EL (cell line): ENCODE measurements around the gene ZDHHC21.
"Not testable (repeated sequence)": the region's sequence is repeated elsewhere in the genome, so short reads cannot be mapped to it uniquely, and the experiment has no call there.

Experiments used
- DNase-seq: peaks from one replicate; pipeline ENCODE4 v3.0.0-alpha.2; 2016

ZDHHC21 gene, protein sequence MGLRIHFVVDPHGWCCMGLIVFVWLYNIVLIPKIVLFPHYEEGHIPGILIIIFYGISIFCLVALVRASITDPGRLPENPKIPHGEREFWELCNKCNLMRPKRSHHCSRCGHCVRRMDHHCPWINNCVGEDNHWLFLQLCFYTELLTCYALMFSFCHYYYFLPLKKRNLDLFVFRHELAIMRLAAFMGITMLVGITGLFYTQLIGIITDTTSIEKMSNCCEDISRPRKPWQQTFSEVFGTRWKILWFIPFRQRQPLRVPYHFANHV

DNA sequence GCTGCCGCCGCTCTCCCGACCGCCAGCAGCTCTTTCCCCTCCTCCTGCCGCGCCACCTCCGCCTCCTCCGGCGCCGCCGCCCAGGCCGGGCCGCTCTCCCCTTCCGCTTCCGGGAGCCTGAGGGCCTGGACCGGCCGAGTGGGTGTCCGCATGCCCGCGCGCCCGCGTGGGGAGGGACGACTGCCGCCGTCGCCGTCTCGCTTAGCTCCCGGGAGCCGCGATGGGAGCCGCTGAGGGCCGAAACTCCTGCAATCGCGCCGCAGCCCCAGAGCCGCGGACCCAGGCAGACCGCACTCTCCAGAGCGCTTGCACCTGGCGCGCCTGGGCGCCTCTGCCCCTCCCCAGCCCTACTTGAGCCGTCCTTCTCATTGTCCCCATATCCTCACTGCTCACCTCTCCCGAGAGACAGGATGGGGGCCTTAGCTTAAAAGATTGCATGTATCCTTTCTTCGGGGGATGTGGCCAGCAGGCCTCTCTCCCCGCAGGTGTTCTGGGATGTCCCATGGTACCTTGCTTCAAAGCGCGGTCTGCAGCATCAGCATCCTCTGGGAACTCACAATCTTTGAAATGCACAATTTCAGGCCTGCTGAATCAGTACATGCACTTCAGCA is at the start of gene ZDHHC21:
Gene ZDHHC21 (minus strand): TSS at position 182 of the 611 bp plus-strand sequence. CDS start 19,092 bp downstream, outside the sequence.
- peak; percentile 62 for DNase-seq

DNA sequence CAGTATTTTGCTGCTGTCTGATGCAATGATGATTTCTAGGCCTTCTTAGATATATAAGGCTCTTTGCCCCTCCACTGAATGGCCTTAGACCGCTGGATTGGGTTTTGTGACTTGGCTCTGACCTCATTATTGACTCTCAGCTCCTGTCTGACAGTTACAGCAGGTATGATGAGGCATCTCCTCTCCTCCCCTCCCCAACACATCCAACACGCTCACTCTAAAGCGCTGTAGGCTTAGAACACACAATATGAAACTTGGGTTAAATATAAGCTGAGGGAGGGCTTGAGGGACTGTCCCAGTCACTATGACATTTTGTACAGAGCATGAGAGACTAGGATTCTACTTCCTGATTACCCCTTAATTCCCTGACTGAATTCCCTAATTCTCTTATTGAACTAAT is 48.1 kb upstream of the ZDHHC21 start:
- DNase-seq: no peak

DNA sequence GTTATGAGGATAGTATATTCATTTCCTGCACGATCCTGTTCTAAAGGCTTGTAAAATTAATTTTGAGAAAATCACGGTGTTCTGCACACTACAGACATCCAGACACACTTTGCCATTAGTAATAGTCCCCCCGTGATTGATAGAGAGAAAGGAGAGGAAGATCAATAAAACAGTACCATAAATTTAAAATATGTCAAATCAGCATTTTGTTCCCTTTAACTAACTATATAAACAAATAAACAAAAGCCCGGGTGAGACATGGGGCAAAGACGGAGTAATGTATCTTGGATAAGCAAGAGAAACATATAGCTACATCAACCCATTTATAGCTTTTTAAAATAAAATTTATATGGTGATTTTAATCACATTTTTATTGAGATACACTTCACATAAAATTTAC is 39.9 kb upstream of the ZDHHC21 start:
- DNase-seq: no peak

DNA sequence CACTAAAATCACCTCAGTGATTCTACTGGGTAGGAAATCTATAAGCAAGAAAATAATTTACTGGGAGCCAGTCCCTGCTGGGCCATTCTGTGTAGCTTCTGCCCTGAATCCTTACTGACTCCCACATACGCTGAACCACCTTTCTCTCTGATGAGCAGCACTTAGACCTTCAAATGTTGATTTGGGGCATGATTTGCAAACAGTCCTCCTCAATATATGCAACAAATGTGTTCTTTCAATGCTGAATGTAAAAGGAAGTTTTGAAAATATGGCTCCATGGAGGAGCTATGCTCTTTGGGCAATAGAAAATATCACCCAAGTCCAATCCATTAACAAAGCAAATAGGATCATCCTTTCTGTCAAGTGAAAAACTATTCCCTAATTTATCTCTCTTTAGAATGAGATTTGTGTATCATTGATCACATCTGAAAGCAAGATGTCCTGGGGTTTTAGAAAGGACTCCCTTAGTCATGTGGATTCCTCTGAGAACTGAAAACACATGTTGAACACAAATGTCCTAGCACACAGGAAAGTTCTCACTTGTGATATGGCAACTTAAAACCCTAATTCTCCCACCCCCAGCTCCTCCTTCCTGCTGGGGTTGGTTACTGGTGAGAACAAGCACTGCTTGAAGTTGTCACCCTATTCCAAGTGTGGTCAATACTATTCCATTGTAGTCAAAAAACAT is 38.2 kb upstream of the ZDHHC21 start:
- DNase-seq: no peak

DNA sequence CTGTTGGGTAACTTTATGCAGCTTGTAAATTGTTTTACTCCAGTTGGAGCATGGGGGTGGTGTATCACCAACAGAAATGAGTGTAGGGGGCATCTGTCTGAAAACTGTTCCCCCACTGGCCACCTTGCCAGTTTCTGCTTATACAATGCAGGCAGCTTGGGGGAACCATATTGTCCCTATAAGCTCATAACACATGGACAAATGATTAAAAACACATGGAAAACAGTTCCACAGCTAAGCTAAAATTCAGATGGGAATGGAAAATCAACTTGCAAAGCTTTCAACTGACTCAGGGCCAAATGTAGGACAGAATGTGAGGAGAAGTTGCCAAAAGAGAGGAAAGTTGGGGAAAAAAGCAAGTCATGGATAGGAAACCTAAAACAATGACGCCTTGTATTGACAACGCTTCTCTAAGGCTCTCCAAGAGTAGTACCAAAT is 37.2 kb upstream of the ZDHHC21 start:
- DNase-seq: no peak

DNA sequence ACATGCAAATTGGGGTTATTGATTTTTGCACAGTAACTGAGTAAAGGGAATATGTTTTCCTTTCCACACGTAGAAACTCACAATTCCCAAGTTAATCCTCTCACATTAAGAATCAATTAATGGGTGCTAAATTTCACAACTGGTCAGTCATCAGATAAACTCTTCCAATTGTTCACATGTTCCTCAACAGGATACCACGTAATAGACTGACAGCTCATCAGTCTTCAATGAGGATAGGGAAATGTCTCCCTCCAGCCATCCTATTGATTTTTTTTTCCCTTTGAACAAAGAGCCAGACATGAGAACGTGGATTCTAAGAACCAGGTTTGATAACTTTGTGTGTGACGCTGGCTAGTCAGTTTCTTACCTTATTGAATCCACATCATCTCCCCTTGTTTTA is 30.1 kb upstream of the ZDHHC21 start:
- no peak for DNase-seq

DNA sequence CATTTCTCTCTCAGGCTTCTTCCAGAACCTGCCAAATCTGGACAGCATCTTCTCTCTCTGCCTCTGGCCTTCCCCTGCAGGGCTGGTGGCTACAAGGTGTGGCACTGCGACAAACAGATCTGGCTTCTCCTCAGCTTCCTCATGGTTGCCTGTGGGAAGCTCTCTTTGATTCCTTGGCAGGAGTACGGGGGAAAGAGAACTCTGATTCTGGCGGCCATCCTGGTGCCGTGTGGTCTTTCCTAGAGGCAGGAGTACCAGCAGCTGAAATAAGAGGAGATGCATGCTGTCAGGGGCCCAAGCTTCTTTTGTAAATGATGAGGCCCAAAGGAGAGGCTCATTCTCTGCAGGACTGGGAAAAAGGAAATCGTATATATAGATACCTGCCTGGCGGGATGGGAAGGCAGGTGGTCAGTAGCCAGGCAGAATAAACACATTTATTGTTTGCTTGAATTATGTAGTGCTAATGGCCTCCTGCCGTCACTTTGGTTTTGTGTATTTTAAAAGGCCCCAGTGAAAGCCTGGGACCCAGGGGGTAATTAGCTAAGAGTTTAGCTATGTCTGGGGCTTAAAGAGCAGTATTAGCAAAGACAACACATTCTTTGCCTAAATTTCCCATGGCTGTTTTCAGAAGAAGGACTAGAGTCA is 29.3 kb upstream of the ZDHHC21 start, which contains the start of gene CER1:
Gene CER1 (minus strand): TSS at position 343 of the 645 bp plus-strand sequence. CDS start 61 bp downstream, at position 282.
- DNase-seq: no peak

DNA sequence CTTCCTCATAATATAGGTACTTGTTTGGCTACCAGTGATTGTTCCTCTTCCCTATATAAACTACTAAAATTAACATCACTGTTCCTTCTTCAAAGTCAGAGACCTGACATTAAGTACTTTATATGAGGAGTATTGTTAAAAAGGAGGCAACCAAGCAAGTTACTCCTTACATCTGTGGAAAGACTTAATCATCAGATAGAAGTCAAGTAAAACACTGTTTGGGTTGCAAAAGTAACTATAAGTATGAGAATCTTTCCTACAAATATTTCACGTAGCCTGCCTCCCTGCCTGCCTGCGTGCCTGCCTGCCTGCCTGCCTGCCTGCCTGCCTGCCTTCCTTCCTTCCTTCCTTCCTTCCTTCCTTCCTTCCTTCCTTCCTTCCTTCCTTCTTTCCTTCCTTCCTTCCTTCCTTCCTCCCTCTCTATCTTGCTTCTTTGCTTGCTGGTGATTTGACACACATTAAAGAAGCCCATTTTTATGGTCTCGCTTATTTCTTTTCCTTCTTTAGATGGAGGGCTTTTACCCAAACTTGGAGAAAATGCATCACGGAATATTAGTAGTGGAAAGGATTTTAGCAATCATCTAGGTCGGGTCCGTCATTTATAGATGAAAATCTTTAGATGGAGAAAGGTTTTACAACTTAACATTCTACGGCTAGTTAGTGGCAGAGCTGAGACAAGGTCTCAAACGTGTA is 26.1 kb upstream of the ZDHHC21 start:
- no peak for DNase-seq

DNA sequence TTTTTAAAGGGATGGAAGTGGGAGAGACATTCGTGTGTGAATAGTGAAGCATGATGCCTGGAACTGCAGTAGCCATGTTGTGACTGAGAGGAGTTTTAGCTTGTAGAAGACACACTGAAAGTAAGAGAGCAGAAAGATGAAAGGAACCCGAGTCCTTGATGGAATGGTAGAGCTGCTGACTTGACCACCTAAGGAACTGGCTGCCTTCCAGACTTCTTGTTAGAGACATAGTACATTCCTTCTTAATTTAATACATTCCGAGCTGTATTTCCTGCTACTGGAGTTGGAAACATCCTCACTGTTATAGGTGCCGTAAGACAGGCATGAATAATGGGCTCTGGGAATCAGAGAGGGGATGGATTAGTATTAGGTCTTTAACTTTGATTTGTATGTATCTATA is 21.9 kb upstream of the ZDHHC21 start:
- no peak for DNase-seq

DNA sequence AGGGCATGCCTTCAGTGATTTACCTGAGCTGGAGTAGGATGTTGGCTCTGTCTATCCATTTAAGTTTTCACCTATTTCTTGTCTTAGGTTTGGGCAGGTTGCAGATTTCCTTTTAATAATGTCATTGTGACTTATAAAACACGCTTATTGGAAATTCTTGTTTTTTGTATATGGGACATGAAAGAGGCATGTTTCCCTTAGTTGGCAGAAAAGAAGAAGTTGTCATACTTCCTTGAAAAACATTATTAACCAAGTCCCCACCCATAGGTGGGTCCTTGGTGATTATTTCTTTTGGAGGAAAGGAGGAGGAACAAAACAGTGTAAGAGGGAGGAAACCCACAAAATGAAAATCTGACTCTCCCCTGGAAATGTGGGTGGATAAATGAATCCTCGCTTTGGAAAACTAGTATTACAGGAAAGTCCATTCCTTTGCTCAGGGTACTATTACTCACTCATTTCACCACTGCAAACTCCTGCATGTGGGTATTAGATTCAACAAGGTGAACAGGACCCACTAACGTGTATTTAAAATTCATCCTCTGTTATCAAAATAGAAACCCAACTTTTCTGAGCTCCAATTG is 20.0 kb upstream of the ZDHHC21 start:
- no peak for DNase-seq

DNA sequence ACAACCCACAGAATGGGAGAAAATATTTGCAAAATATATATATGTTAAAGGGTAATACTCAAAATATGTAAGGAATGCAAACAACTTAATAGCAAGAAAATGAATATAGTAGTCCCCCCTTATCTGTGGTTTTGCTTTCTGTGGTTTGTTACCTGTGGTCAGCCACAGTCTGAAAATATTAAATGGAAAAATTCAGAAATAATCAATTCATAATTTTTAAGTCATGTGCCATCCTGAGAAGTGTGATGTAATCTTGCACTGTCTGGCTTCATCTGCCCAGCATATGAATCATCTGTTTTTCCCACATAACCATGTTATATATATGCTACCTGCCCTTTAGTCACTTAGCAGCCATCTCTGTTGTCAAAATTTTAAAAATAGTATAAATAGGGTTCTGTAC is 17.6 kb upstream of the ZDHHC21 start:
- peak; percentile 60 for DNase-seq

DNA sequence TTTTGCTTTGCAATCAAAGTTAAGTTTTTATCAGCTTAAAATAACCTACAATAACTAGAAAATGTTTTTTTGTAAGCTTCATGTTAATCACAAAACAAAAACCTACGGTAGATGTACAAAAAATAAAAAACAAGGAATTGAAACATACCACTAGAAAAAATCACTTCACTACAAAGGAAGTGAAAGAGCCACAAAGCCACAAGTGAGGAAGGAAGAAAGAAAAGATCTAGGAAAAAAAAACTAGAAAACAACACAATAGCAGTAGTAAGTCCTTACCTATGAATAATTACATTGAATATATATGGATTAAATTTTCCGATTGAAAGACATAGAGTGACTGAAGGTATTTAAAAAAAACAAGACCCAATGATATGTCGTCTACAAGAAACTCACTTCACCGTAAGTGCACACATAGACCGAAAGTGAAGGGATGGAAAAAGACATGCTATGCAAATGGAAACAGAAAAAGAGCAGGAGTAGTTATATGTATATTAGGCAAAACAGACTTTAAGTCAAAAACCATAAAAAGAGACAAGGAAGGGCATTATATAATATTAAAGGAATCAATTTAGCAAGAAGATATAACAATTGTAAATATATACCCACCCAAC is 13.4 kb upstream of the ZDHHC21 start:
- DNase-seq: no peak

DNA sequence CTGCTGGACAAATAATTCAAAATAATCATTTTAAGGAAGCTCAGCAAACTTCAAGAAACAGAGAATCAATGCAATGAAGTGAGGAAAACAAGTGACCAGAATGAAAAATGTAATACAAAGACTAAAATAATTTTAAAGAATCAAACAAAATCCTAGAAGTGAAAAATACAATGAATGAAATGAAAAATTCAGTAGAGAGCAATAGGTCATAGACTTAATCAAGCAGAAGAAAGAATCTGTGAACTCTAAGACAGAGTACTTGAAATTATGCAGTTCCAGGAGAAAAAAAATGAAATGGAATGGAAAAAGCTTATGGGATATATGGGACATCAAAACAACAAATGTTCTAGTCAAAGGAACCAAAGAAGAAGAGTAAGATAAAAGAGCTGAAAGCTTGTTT is 11.8 kb upstream of the ZDHHC21 start:
- DNase-seq: no peak

DNA sequence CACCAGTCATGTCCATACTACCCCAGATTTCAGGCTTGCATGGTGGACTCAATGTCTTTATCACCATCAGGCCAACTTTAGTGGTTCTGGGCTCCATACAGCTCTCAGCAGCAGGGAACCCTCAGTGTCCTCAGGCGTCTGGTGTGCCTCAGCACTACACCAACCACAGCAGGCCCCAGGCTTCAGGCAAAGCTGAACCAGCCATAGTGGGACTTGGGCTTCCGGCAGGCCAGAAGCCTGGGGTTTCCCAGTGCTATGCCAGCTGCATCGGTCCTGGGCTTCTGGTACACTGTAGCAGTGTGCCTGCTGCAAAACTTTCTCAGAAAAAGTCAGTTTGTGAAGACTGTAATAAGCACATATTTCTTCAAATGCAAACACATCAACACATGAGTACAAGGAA is 11.0 kb upstream of the ZDHHC21 start:
- no peak for DNase-seq

DNA sequence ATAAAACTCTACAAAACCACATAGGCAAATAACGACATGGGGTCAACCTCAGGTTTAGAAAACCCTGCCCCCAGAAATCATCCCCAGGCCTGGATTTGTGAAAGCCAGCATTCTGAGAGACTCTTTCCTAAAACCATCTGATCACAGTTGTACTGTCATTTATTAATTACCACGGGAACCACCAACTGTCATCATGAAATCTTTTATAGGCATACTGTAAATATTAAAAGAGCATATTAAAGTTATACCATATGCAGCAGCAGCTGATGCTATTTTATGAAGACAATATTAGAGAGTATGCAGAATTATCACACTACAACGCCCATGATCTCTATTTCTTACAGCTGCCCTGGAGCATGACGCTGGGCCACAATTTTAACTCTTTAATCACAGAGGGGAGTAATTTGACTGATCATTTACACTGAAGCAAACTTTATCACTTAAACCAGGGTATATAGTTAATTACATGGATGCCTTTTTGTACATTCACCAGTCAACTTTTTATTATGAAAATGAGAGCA is 9.0 kb upstream of the ZDHHC21 start:
- no peak for DNase-seq

DNA sequence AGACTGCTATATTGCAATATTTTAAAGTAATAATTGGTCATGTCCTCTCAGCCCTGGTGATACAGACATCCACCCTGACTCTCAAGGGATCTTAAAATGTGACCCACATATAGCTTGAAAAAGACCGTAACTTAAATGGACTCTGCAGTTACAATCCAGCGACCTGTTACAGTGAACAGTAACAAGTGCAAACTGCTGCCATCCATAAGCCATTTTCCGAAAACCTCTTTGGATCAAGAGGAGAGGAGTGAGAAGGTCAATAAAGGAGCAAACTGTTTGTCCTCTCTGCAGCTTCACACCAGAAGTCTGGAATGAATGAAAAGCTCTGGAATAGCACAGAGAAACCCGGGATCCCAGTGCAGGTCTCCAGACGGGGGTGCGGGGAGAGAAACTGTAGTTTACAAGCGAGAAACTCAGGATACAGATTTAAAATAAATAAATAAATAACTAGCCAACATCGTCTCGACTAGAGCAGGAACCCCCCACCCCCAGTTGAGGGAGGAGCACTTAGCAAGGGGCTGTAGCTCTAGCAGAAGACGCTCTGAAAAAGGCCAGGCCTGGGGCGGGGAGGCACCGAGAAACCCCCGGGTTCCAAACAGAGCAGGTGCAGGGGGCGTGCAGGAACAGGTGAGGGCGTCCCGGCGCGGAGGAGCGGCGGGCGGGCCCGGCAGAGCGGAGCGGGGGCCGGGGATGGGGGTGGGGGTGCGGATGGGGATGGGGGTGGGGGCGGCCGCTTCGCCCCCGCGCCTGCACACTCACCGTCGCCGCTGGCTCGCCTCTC is 572 bp downstream of the ZDHHC21 start:
- DNase-seq: peak; percentile 11

DNA sequence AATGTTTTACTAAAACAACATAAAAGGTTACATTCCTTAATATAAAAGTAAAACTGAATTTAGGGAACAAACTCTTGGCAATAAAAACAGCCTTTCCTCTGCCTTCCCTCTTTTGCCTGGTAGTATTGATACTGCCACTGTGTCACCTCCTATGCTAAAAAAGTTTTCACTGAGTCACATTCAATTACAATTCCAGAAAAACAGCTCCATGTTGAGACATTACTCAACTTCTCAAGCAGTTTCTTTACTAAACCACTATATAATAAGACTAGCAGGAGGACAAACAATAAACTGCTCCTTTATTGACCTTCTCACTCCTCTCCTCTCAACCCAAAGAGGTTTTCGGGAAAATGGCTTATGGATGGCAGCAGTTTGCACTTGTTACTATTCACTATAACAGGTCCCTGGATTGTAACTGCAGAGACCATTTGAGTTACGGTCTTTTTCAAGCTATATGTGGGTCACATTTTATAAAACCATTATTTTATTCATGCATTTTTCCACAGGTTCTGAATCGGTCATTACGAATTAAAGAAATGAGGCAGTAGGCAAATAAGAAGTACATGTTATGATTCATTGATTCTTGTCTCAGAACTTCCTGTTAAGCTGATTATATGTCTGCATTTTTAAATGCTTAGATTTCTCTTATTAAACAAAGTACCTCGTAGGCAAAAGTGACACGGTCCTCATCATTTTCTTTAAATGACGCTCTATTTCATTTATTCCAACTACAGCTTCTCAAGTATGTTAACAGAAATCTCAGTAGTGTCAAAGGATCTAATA is 2.1 kb downstream of the ZDHHC21 start:
- DNase-seq: no peak

DNA sequence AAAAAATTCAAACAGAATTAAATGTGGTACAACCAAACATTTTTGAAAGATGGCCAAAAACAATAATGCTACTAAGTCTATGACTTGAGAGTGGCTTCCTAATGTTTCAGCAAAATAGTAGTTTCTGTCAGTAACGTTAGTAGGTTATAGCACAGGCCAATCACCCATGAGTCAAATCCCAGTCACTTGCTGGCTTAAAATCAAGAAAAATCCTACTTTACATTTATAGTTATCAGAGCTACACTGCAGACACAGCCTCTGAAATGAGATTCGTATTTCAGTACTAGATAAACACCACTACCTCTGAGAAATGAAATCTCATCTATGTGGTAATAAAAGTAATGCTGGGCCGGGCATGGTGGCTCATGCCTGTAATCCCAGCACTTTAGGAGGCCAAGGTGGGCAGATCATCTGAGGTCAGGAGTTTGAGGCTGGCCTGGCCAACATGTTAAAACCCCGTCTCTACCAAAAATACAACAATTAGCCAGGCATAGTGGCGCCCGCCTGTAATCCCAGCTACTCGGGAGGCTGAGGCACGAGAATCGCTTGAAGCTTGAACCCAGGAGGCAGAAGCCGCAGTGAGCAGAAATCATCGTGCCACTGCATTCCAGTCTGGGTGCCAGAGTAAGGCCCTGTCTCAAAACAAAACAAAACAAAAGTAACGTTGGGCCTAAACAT is 6.1 kb downstream of the ZDHHC21 start:
- DNase-seq: peak; percentile 77

DNA sequence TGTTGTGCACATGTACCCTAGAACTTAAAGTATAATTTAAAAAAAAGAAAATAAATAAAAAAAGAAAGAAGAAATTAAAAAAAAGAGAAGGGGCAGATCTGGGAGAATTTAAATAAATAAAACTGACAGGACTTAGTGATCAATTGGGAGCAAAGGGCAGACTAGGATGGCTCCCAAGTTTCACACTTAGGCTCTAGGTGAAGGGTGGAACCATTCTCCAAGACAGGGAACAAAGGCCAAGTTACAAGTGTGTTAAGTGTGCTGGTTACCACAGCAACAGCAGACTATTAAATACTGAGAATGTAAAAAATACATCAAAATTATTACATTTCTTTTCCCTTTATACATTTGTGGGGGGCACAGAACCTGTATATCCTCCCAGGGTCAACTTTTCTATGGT is 7.1 kb downstream of the ZDHHC21 start:
- DNase-seq: no peak

DNA sequence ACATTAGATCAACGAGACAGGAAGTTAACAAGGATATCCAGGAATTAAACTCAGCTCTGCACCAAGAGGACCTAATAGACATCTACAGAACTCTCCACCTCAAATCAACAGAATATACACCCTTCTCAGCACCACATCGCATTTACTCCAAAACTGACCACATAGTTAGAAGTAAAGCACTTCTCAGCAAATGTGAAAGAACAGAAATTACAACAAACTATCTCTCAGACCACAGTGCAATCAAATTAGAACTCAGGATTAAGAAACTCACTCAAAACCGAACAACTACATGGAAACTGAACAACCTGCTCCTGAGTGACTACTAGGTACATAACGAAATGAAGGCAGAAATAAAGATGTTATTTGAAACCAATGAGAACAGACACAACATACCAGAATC is 10.6 kb downstream of the ZDHHC21 start:
- DNase-seq: not testable (repeated sequence)
